Measurements from ENCODE around the gene TLR3.
"Not testable (repeated sequence)": the region's sequence is repeated elsewhere in the genome, so short reads cannot be mapped to it uniquely, and the experiment has no call there.

TLR3 gene

GRCh38 chr4:186068581-186069348 is at the start of gene TLR3:
Gene TLR3, plus strand, starts transcription at chr4:186069156. Its CDS starts 7,464 bp downstream, at chr4:186076620.
- no peak for DNase-seq

GRCh38 chr4:186019269-186019668 is 49.7 kb upstream of the TLR3 start:
- DNase-seq, result no peak

- DNase-seq, result no peak
Observed at GRCh38 chr4:186020106-186020792, 48.7 kb upstream of the TLR3 start.

GRCh38 chr4:186020793-186021407 is 48.1 kb upstream of the TLR3 start:
- DNase-seq, result no peak

- DNase-seq, result peak; percentile 3
Observed at GRCh38 chr4:186021461-186022167, 47.3 kb upstream of the TLR3 start.

GRCh38 chr4:186023975-186024374 is 45.0 kb upstream of the TLR3 start:
- no peak for DNase-seq

GRCh38 chr4:186024637-186025407 is 44.1 kb upstream of the TLR3 start:
- DNase-seq, result no peak

- DNase-seq, result no peak
Observed at GRCh38 chr4:186025408-186025690, 43.6 kb upstream of the TLR3 start.

- no peak for DNase-seq
Observed at GRCh38 chr4:186027405-186027804, 41.6 kb upstream of the TLR3 start.

- DNase-seq, result no peak
Observed at GRCh38 chr4:186029571-186030398, 39.2 kb upstream of the TLR3 start.

GRCh38 chr4:186030399-186030775 is 38.6 kb upstream of the TLR3 start:
- no peak for DNase-seq

GRCh38 chr4:186030795-186031194 is 38.2 kb upstream of the TLR3 start:
- DNase-seq, result no peak

- no peak for DNase-seq
Observed at GRCh38 chr4:186032259-186032658, 36.7 kb upstream of the TLR3 start.

GRCh38 chr4:186033027-186033426 is 35.9 kb upstream of the TLR3 start:
- no peak for DNase-seq

- DNase-seq, result not testable (repeated sequence)
Observed at GRCh38 chr4:186034613-186035012, 34.3 kb upstream of the TLR3 start.

- DNase-seq, result no peak
Observed at GRCh38 chr4:186036976-186037581, 31.9 kb upstream of the TLR3 start.

GRCh38 chr4:186037692-186038658 is 31.0 kb upstream of the TLR3 start:
- DNase-seq, result peak; percentile 31

- DNase-seq, result no peak
Observed at GRCh38 chr4:186039697-186040096, 29.3 kb upstream of the TLR3 start.

GRCh38 chr4:186040316-186040715 is 28.6 kb upstream of the TLR3 start:
- DNase-seq, result no peak

GRCh38 chr4:186047501-186047900 is 21.5 kb upstream of the TLR3 start:
- not testable (repeated sequence) for DNase-seq
